ENCODE results near the gene GTF2A1.
A peak's percentile ranks its signal among the peaks of the same experiment; 100 is the strongest.

GTF2A1 gene

DNA sequence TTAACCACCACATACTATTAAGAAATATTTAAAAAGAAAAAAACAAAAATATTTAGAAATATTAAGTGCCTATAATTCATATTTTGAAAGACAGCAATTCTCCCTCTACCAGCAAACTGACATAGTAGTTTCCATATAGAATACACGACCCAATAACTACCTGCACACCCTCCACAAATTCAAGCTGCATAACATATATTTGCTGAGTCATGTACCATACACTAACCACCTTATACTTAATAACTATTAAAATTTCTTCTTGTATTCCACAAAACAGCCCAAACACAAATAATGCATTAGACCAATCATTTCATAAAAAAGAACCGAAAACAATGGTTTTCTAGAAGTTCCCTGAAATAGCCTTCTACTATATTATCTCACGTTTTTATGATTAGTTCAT is 21.7 kb downstream of the GTF2A1 start:
- Histone ChIP-seq H3K27ac (ENCODE audit: low read length, poor library complexity, severe bottlenecking) (no peak overlapping the region), H3K9ac (ENCODE audit: low read length) (no peak overlapping the region), H3K79me1 (replicated peaks; ENCODE audit: low read length, poor library complexity, severe bottlenecking) (peaks cover 23% of the 10 kb centered on the region), H4K91ac (ENCODE audit: low read length) (no peak overlapping the region), H2BK12ac (ENCODE audit: low read length in 2 of 2) (no peak overlapping the region), H3K18ac (ENCODE audit: low read depth in 1 of 2, low read length in 2 of 2) (no peak overlapping the region), H2BK15ac (ENCODE audit: low read depth, poor library complexity, severe bottlenecking) (no peak overlapping the region), H3K4me1 (ENCODE audit: control insufficient read depth, insufficient read depth, low read depth, low read length) (peaks cover 3% of the 10 kb centered on the region), H2BK120ac (ENCODE audit: low read depth, low read length) (no peak overlapping the region), H2AFZ (ENCODE audit: low read depth, low read length) (no peak overlapping the region), H3K36me3 (ENCODE audit: control insufficient read depth in 1 of 2, insufficient read depth in 2 of 2, low read depth in 1 of 2, low read length in 2 of 2) (peaks cover 13 to 92% of the 10 kb centered on the region in 2 experiments), H2BK5ac (ENCODE audit: low read depth, low read length, poor library complexity, severe bottlenecking) (no peak overlapping the region), H3K27me3 (ENCODE audit: control insufficient read depth in 1 of 2, insufficient read depth in 1 of 2, low read length in 2 of 2) (no peaks in the 10 kb centered on the region), H3K9me3 (ENCODE audit: control insufficient read depth, low read length) (no peaks in the 10 kb centered on the region), H3K14ac (ENCODE audit: low read length in 2 of 2) (no peak overlapping the region), H4K8ac (ENCODE audit: low read length) (no peak overlapping the region), H3K23ac (ENCODE audit: low read length in 2 of 2) (no peak overlapping the region), H3K4ac (ENCODE audit: low read depth in 1 of 2, low read length in 2 of 2) (no peak overlapping the region), H3K4me2 (ENCODE audit: low read length, poor library complexity, severe bottlenecking) (no peak overlapping the region), H2AK5ac (ENCODE audit: low read length, severe bottlenecking) (no peak overlapping the region), H3K4me3 (ENCODE audit: insufficient read depth in 1 of 2, low read depth in 1 of 2, low read length in 2 of 2) (no peak overlapping the region)
- no peak for DNase-seq
- 96% methylated on average over 3 of the region's 3 CpGs for WGBS

GRCh38 chr14:81198651-81199050 is 22.1 kb downstream of the GTF2A1 start:
- Histone ChIP-seq H3K27ac (ENCODE audit: low read length, poor library complexity, severe bottlenecking) (no peak overlapping the region), H3K9ac (ENCODE audit: low read length) (no peak overlapping the region), H3K14ac (ENCODE audit: low read length in 2 of 2) (no peak overlapping the region), H3K4me3 (ENCODE audit: insufficient read depth in 1 of 2, low read depth in 1 of 2, low read length in 2 of 2) (no peak overlapping the region), H3K27me3 (ENCODE audit: control insufficient read depth in 1 of 2, insufficient read depth in 1 of 2, low read length in 2 of 2) (no peaks in the 10 kb centered on the region), H3K36me3 (ENCODE audit: control insufficient read depth in 1 of 2, insufficient read depth in 2 of 2, low read depth in 1 of 2, low read length in 2 of 2) (peaks cover 10 to 92% of the 10 kb centered on the region in 2 experiments), H2BK12ac (ENCODE audit: low read length in 2 of 2) (no peak overlapping the region), H2AK5ac (ENCODE audit: low read length, severe bottlenecking) (no peak overlapping the region), H2BK120ac (ENCODE audit: low read depth, low read length) (no peak overlapping the region), H2BK5ac (ENCODE audit: low read depth, low read length, poor library complexity, severe bottlenecking) (no peak overlapping the region), H3K18ac (ENCODE audit: low read depth in 1 of 2, low read length in 2 of 2) (no peak overlapping the region), H4K91ac (ENCODE audit: low read length) (no peak overlapping the region), H2AFZ (ENCODE audit: low read depth, low read length) (no peak overlapping the region), H3K79me1 (replicated peaks; ENCODE audit: low read length, poor library complexity, severe bottlenecking) (peaks cover 20% of the 10 kb centered on the region), H3K4me1 (ENCODE audit: control insufficient read depth, insufficient read depth, low read depth, low read length) (peaks cover 6% of the 10 kb centered on the region), H2BK15ac (ENCODE audit: low read depth, poor library complexity, severe bottlenecking) (no peak overlapping the region), H3K4me2 (ENCODE audit: low read length, poor library complexity, severe bottlenecking) (no peak overlapping the region), H3K4ac (ENCODE audit: low read depth in 1 of 2, low read length in 2 of 2) (no peak overlapping the region), H4K8ac (ENCODE audit: low read length) (no peak overlapping the region), H3K23ac (ENCODE audit: low read length in 2 of 2) (no peak overlapping the region), H3K9me3 (ENCODE audit: control insufficient read depth, low read length) (no peaks in the 10 kb centered on the region)
- 100% methylated on average over 1 of the region's 2 CpGs for whole genome bisulfite sequencing
- no peak for DNase-seq

GRCh38 chr14:81193924-81194633 is 26.7 kb downstream of the GTF2A1 start:
- Histone ChIP-seq H2AK5ac (ENCODE audit: low read length, severe bottlenecking) (no peak overlapping the region), H3K36me3 (ENCODE audit: control insufficient read depth in 1 of 2, insufficient read depth in 2 of 2, low read depth in 1 of 2, low read length in 2 of 2) (peaks cover 7 to 82% of the 10 kb centered on the region in 2 experiments), H2BK12ac (ENCODE audit: low read length in 2 of 2) (no peak overlapping the region), H3K4me2 (ENCODE audit: low read length, poor library complexity, severe bottlenecking) (no peak overlapping the region), H3K9me3 (ENCODE audit: control insufficient read depth, low read length) (no peaks in the 10 kb centered on the region), H3K4me3 (ENCODE audit: insufficient read depth in 1 of 2, low read depth in 1 of 2, low read length in 2 of 2) (no peak overlapping the region), H4K8ac (ENCODE audit: low read length) (no peak overlapping the region), H4K91ac (ENCODE audit: low read length) (no peak overlapping the region), H2AFZ (ENCODE audit: low read depth, low read length) (no peak overlapping the region), H3K18ac (ENCODE audit: low read depth in 1 of 2, low read length in 2 of 2) (no peak overlapping the region), H3K9ac (ENCODE audit: low read length) (no peak overlapping the region), H3K4ac (ENCODE audit: low read depth in 1 of 2, low read length in 2 of 2) (no peak overlapping the region), H3K4me1 (ENCODE audit: control insufficient read depth, insufficient read depth, low read depth, low read length) (peaks cover 6% of the 10 kb centered on the region), H2BK120ac (ENCODE audit: low read depth, low read length) (no peak overlapping the region), H3K79me1 (replicated peaks; ENCODE audit: low read length, poor library complexity, severe bottlenecking) (peaks cover 14% of the 10 kb centered on the region), H3K14ac (ENCODE audit: low read length in 2 of 2) (no peak overlapping the region), H3K27me3 (ENCODE audit: control insufficient read depth in 1 of 2, insufficient read depth in 1 of 2, low read length in 2 of 2) (no peaks in the 10 kb centered on the region), H3K27ac (ENCODE audit: low read length, poor library complexity, severe bottlenecking) (peak overlapping the region; percentile 36), H2BK15ac (ENCODE audit: low read depth, poor library complexity, severe bottlenecking) (no peak overlapping the region), H3K23ac (ENCODE audit: low read length in 2 of 2) (no peak overlapping the region), H2BK5ac (ENCODE audit: low read depth, low read length, poor library complexity, severe bottlenecking) (no peak overlapping the region)
- no peak for DNase-seq
- 85% methylated on average over 3 of the region's 3 CpGs for WGBS

GRCh38 chr14:81192594-81192993 is 28.2 kb downstream of the GTF2A1 start:
- H2BK15ac ChIP-seq (ENCODE audit: low read depth, poor library complexity, severe bottlenecking) = no peak overlapping the region
- no peak overlapping the region for H3K18ac ChIP-seq (ENCODE audit: low read depth in 1 of 2, low read length in 2 of 2)
- no peak overlapping the region for H4K91ac ChIP-seq (ENCODE audit: low read length)
- H3K79me1 ChIP-seq (replicated peaks; ENCODE audit: low read length, poor library complexity, severe bottlenecking) = peaks cover 11% of the 10 kb centered on the region
- H2AFZ ChIP-seq (ENCODE audit: low read depth, low read length) = no peak overlapping the region
- H2BK5ac ChIP-seq (ENCODE audit: low read depth, low read length, poor library complexity, severe bottlenecking) = no peak overlapping the region
- H3K4ac ChIP-seq (ENCODE audit: low read depth in 1 of 2, low read length in 2 of 2) = no peak overlapping the region
- no peak overlapping the region for H2AK5ac ChIP-seq (ENCODE audit: low read length, severe bottlenecking)
- H3K27ac ChIP-seq (ENCODE audit: low read length, poor library complexity, severe bottlenecking) = no peak overlapping the region
- no peak overlapping the region for H3K23ac ChIP-seq (ENCODE audit: low read length in 2 of 2)
- H3K36me3 ChIP-seq (ENCODE audit: control insufficient read depth in 1 of 2, insufficient read depth in 2 of 2, low read depth in 1 of 2, low read length in 2 of 2) = peaks cover 7 to 80% of the 10 kb centered on the region in 2 experiments
- H2BK120ac ChIP-seq (ENCODE audit: low read depth, low read length) = no peak overlapping the region
- no peak overlapping the region for H3K4me2 ChIP-seq (ENCODE audit: low read length, poor library complexity, severe bottlenecking)
- no peak overlapping the region for H3K9ac ChIP-seq (ENCODE audit: low read length)
- H2BK12ac ChIP-seq (ENCODE audit: low read length in 2 of 2) = no peak overlapping the region
- DNase-seq = no peak
- no peak overlapping the region for H4K8ac ChIP-seq (ENCODE audit: low read length)
- no peaks in the 10 kb centered on the region for H3K27me3 ChIP-seq (ENCODE audit: control insufficient read depth in 1 of 2, insufficient read depth in 1 of 2, low read length in 2 of 2)
- no peak overlapping the region for H3K4me3 ChIP-seq (ENCODE audit: insufficient read depth in 1 of 2, low read depth in 1 of 2, low read length in 2 of 2)
- no peaks in the 10 kb centered on the region for H3K9me3 ChIP-seq (ENCODE audit: control insufficient read depth, low read length)
- WGBS = 95% methylated on average over 2 of the region's 2 CpGs
- H3K14ac ChIP-seq (ENCODE audit: low read length in 2 of 2) = no peak overlapping the region
- peaks cover 3% of the 10 kb centered on the region for H3K4me1 ChIP-seq (ENCODE audit: control insufficient read depth, insufficient read depth, low read depth, low read length)

Data from mesenchymal stem cell (in vitro differentiated cells and primary cell).